HG02885 (cell line): Measurements from ENCODE around the gene ETV3L.
A peak's percentile ranks its signal among the peaks of the same experiment; 100 is the strongest.
"Not testable (repeated sequence)": the region's sequence is repeated elsewhere in the genome, so short reads cannot be mapped to it uniquely, and the experiment has no call there.

Source experiments
- ATAC-seq: cut with Tn5 transposase; IDR thresholded peaks from one replicate; pipeline ENCODE4 v1.9.1; 2021; ENCODE audit warnings: mild to moderate bottlenecking; ENCODE audit not compliant: unreplicated experiment, poor library complexity

Gene ETV3L

DNA sequence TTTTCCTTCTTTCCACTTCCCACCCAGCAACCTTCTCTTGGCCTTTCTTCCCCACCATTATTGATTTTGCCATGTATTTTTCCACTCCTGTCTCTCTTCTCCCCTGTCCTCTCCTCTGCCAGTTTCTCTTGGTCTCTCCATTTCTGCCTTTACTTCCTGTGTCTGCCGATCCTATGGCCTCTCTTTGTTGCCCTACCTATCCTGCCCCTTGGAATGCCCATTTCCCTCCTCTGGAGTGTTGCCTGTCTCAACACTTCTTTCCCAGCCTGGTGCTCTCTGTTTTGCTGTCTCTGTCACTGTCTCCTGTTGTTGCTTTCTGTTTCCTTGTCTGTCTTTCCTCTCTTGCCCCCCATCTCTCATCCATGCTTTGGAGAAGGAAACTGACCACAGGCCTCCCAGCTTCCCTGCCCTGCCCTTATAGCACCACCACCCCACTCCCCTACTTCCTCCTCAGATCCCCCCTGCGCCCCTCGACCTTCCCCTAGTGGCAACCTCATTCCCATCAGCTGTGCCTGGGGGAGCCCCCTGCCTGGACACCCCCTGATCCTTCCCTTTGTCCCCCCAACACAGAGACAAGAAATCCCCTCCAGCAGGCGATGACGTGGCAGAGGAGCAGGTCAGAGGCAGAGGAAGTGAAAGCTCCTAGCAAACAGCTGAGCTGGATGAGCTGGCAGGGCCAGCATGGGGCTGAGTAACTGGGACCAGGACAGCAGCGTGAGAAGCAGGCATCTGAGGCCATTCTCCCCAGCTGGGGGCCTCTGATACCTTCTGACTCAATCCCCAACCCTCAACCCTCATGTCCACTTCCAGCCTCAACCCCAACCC lies 6.6 kb upstream of the ETV3L start:
- ATAC-seq: peak; percentile 86

DNA sequence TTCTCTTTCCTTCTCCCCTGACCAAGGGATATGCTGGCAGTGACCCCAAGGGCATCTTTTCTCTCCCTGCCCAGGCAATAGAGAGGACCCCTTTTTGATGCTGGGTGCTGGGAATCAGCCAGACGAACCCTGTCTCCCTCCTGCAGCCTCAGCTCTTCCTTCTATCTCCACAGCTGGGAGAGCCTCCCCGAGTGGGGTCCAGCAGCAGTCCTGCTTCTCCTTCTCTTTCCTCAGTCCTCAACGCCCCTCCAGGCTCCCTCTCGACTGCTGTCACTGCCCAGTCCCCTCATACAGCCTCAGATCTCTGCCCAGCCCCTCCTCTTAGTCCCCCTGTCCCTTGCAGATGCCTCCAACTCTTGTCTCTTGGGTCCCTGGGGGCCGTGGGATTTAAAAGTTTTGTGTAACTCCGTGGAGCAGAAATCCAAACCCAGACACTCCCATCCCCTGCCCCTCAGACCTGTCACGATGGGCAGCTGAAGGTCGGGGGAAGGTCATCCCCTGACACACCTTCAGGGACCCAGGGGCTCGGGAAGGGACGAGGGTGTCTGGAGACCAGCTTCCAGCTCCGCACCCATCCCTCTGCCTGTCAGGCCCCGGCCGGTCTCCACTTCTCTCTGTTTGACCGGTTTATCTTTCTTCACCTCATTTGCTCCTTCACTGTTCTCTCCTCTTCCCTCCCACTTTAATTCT lies 5.8 kb upstream of the ETV3L start:
- ATAC-seq: no peak

DNA sequence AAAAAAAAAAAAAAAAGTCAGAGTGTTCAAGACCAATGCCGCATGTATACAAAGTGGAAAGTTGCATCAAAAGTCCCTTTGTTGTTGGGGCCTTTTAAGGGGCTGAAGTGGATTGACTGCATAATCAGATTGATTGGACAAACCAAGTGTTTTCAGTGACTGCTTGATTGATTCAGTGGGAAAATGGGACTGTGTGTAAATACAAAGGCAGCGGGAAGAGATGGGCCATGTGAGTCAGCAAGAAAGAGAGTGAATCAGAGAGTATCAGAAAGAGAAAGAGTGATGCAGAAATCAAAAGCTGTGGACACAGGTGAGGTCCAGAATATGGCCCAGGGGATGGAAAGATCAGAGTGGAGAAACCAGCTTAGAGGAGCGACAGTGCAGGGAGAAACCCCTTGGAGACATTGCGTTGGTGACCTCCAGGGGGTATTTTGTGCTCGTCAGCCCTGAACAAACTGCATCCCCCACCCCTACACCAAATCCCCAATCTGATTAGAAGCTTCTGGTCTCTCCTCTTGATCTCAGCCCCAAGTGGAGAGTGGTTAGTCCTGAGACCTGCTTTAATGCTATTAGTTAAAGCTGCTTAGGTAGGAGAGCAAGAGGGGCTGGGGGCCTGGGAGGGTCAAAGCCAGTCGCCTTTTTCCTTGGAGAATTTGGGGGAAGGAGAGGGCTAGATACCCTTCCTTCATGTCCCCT lies 5.1 kb upstream of the ETV3L start:
- ATAC-seq: no peak

DNA sequence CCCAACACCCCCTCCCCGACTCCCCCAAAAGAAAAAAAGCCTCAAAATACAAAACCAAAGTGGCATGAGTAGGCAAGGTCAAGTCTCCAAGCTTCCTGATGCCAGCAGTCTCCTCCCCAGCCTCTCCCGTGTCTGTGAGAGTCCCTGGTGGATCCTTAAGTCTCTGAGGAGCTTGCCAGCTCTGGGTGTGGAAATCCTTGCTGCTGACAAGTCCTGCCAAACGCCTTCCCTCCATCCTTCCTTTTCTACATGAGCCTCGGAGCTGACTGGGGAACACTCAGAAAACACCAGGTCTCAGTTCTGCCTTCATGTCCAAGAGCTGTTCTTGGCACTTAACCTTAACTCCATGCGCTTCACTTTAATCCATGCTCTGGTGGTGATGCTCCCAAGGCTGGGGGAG lies 3.7 kb upstream of the ETV3L start:
- no peak for ATAC-seq

DNA sequence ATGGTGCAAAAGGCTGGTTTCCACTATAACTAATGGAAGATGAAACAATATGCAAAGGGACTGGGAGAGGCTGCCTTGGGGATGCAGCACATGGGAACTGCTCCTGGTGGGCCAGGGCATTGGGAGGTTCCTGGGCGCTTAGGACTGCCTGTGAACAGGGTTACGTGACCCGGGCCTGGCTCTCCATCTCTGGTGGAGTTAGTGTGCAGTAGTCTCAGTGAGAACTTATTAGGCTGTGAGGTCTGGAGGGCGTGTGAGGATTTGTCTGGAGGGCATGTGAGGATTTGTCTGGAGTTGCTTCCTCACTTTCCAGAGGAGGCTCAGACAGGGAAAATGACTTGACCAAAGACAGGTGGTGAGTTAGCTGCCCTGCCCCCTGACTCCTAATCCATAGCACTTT lies 1.5 kb upstream of the ETV3L start:
- ATAC-seq: no peak

- not testable (repeated sequence) for ATAC-seq
Measured at GRCh38 chr1:157098987-157099632, 498 bp downstream of the ETV3L start.

DNA sequence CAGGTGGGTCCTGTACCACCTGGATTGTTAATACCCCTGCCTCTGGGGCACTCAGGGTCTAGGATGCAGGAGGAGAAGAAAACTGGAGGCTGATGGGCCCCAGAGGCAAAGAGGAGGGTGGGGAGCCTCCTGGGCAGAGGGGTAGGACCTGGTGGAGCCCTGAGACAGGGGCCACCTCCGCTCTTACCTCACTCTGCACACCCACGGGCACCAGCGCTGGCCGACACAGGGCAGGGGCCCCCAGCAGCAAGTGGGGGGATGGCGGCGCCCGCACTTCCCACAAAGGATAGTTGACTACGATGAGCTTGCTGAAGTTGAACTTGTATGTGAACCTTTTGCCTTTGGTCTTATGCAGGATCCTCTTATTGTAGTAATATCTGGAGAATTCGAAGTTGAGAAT lies 1.1 kb downstream of the ETV3L start:
- ATAC-seq: no peak

DNA sequence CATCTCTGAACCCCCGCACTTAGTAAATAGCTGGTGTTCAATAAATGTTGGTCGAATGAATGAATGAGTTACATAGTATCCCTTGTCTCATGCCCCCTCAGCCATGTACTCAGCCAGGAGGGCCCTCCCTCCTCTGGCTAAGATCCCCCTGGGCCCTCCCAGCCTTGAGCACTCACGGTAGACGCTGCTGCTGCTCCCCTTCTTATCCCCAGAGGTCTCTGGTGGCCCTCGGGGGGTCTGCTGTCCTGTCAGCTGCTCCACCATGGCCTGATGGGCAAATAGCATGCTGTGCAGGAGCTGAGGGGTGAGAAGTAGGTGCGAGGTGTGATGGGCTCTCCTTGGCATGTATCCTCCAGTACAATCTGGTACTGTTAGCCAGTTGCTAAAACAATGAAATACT lies 1.9 kb downstream of the ETV3L start:
- ATAC-seq: no peak

GRCh38 chr1:157096881-157097280 lies 2.7 kb downstream of the ETV3L start:
- ATAC-seq: no peak

DNA sequence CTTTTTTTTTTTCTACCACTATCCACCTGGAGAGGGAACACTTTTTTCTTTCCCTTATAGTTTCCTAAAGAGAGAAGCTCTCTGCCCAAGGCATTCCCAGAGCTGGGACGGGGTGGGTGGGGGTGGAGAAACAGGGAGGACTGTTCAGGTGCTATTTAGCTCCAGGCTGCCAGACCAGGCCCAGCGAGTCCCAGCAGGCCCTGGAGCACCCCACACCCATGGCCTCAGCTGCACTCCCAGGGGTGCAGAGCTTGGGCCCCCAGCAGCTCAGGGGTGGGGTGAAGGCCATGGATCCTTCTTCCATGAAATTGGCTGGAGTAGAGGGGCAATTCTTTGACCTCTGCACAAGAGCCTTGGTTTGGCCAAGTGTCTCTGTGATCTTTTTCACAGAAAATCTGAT lies 4.1 kb downstream of the ETV3L start:
- no peak for ATAC-seq

DNA sequence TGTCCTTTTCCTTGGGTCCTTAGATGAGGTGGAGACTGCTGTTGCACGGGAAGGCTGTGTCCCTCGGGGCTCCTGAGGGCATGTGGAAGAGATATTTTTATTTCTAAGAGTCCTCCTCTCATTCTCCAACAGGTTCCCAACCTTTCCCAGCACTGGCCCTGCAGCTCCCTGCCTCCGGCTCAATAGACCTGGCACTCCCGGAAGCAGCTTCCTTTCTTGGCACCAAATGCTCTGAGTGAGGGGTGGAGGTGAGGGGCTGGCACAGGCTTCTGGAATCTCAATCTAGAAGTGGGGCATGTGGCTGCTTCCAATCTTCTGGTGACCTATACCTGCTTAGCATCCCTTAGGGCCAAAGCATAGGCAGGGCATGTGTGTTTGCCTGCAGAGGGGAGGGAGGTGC lies 4.5 kb downstream of the ETV3L start:
- ATAC-seq: no peak

- ATAC-seq: no peak
Measured at GRCh38 chr1:157092831-157093230, 6.8 kb downstream of the ETV3L start.

DNA sequence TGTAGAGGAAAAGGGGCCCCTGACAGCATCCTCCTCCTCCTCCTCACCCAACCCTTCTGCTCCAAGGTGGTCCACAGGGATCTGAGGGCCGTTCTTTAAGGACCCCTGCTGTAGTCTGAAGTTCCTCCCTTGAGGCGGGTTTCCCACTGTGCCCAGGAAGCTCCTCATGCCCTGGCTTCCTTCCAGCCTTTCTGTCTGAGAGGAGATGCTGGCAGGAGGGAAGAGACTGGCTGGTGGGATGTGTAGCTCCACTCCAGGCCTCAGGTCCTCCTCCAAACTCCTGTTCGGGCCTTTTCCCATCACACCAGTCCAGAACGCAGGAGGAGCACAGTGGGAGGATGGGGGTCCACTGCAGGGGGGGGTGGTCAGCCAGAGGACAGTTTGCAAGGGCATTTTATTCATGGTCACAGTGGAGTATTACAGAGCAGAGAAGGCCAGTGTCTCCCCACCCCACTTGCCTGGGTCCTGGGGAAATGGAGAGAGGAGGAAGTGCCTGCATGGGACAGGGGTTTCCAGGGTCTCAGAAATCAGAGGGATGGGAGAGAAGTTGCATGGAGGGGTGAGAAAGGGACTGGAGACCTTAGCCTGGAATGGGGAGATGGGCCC lies 7.8 kb downstream of the ETV3L start:
- no peak for ATAC-seq

DNA sequence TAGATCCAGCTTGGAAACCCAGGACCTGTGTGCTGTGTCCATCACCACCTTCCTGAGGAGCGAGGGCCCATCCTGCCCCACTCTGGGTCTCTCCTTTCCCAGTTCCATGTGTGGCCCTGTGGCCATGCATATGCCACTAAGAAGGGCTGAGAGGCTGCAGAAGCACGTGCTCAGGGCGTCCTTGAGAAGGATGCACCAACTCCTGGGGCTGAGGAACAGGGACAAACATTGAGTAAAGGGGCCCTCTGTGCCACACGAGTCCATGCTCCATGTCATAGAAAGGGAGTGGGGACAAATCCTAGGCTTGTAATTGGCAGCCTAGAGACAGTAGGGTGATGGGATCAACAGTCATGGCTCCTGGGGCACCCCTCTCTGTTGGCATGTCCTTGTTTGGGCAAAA lies 8.4 kb downstream of the ETV3L start:
- no peak for ATAC-seq

- ATAC-seq: no peak
Measured at GRCh38 chr1:157090771-157091170, 8.8 kb downstream of the ETV3L start.

DNA sequence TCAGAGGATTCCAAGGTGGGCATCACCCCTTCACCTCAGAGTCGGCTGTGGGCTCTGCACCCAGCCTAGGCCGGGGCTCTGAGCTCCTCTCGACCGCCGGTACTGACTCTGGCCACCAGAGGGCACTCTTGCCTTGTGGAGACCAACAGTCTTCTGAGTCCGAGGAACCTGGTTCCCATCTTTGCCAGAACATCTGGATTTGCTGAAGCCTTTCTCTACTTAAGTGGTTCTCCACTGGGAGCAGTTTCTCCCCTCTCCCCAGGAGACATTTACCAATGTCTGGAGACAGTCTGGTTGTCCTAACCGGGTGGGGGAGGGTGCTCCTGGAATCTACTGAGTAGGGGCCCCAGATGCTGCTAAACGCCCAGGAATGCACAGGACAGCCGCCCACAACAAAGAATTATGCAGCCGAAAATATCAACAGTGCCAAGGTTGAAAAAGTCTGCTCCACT lies 9.4 kb downstream of the ETV3L start:
- ATAC-seq: no peak

DNA sequence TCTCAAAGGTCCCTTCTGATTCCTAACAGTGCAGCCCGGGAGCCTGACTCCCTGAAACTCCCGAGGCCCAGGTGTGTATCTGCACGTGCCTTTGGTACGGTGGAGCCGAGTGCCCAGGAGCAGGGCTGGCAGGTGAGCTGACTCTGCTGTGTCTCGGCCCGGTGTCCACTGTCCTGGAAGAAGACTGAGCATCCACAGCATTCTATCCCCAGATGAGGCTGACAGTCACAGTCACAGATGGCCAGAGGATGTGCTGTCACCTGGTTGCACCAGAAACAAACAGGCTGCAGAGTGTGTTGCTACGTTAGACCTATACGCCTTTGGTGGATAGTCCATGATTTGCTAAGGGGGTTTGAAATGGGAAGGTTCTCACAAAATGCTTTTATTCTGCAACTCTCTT lies 9.8 kb downstream of the ETV3L start:
- ATAC-seq: no peak

- ATAC-seq: no peak
Measured at GRCh38 chr1:157088607-157089006, 11.0 kb downstream of the ETV3L start.

DNA sequence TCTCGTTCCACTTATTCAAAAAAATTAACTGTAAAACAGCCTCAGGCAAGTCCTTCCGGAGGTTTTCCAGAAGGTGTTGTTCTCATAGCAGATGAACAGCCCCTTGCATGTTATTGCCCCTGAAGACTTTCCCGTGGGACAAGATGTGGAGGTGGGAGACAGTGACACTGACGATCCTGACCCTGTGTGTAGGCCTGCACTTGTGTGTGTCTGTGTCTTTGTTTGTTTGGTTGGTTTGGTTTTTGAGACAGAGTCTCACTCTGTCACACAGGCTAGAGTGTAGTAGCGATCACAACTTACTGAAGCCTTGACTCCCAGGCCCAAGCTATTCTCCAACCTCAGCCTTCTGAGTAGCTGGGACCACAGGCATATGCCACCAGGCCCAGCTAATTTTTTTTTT lies 12.6 kb downstream of the ETV3L start:
- no peak for ATAC-seq

DNA sequence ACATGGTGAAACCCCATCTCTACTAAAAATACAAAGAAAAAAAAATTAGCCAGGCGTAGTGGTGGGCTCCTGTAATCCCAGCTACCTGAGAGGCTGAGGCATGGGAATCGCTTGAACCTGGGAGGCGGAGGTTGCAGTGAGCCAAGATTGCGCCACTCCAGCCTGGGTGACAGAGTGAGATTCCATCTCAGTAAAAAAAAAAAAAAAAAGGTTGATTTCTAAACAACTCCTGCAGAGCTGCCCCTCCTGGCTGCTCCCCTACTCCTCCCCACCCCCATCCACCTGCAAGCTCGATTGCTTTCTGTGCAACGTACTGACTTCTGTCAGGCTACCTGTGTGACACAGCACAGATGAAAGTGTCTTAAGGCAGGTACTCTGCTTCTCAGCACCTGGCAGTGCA lies 13.3 kb downstream of the ETV3L start:
- ATAC-seq: no peak
